ENCODE measurements around the gene MACC1. TPM values are rescaled to one million over a fixed set of nuclear protein-coding genes. Genes with fewer than 3 reads are reported as not detected.

The MACC1 gene
- total and polyA plus RNA-seq, 2 donors (not counting 3 experiments of a cell fraction or from before 2014, with no cell fraction given) = not detected

GRCh38 chr7:20197837-20198236 lies 19.3 kb downstream of the MACC1 start:
- FAIRE-seq = no peak
- dilution Hi-C loops (cut with MboI; ENCODE audit: extremely low pct_ligation_motif_present, low sequenced_read_pairs) = no loop called here
- BruUV-seq (replicated peaks) = no TSS peak

More at GRCh38 chr7:20197837-20198236, 19.3 kb downstream of the MACC1 start:
- H3K9me3 ChIP-seq (replicated peaks; ENCODE audit: control insufficient read depth, insufficient read depth, low read length) = no peaks in the 10 kb centered on the region
- no peaks in the 10 kb centered on the region for H3K79me2 ChIP-seq (ENCODE audit: control insufficient read depth, insufficient read depth, low read length)
- H3K9me1 ChIP-seq (replicated peaks; ENCODE audit: control insufficient read depth, extremely low read depth, insufficient read depth, low read length) = no peaks in the 10 kb centered on the region
- no peak overlapping the region for H3K27ac ChIP-seq (ENCODE audit: insufficient read depth, low read depth, low read length)
- H3K4me2 ChIP-seq (ENCODE audit: insufficient read depth, low read length) = no peak overlapping the region
- no peaks in the 10 kb centered on the region for H4K20me1 ChIP-seq (replicated peaks; ENCODE audit: control insufficient read depth, extremely low read depth, insufficient read depth, low read length)
- DNase-seq (ENCODE audit: low read depth, low spot score) = no peak
- H3K9ac ChIP-seq (replicated peaks; ENCODE audit: extremely low read depth, insufficient read depth, low read length) = no peak overlapping the region
- intact Hi-C loops (cut with micrococcal nuclease) = no loop called here
- H3K4me1 ChIP-seq (ENCODE audit: control insufficient read depth, extremely low read depth, insufficient read depth, low read length) = peaks cover 11% of the 10 kb centered on the region
- H3K27me3 ChIP-seq (ENCODE audit: control insufficient read depth in 2 of 2, insufficient read depth in 2 of 2, low read length in 2 of 2) = no peaks in the 10 kb centered on the region
- H3K36me3 ChIP-seq (ENCODE audit: control insufficient read depth in 2 of 2, extremely low read depth in 1 of 2, insufficient read depth in 2 of 2, low read length in 2 of 2) = no peaks in the 10 kb centered on the region
- ChIA-PET POLR2A (no interaction called here), CTCF (interaction anchor here (0.8 to 1.6 kb wide), 7 partner anchors 18 to 450 kb away, joined by 3 to 11 read pairs (median 4); no protein-coding TSS in a partner anchor)
- peak overlapping the region; percentile 10 for H2AFZ ChIP-seq (ENCODE audit: low read depth, low read length)
- H3K4me3 ChIP-seq (replicated peaks in 1 of 3; ENCODE audit: insufficient read depth in 1 of 3, low read depth in 1 of 3, low read length in 3 of 3) = no peak overlapping the region
- no peak for TF ChIP-seq MYC (IDR thresholded peaks at IDR 0.05; ENCODE audit: low read depth, low read length)
- TF ChIP-seq JUN (IDR thresholded peaks at IDR 0.05; ENCODE audit: borderline replicate concordance, insufficient read depth, insufficient read length, low read depth) = no peak
- TF ChIP-seq POLR2A (IDR thresholded peaks at IDR 0.05; ENCODE audit: low read depth, low read length) = no peak
- peak in 1 of 2 donors; percentile 6 for TF ChIP-seq CTCF (IDR thresholded peaks at IDR 0.05; ENCODE audit: extremely low read depth in 1 of 2, insufficient read depth in 1 of 2, low read depth in 1 of 2, low read length in 2 of 2)
- no peak for TF ChIP-seq EZH2 (IDR thresholded peaks at IDR 0.05; ENCODE audit: borderline replicate concordance, low read depth, low read length, severe bottlenecking)
